Spinal cord (tissue), 10 donors: Measurements from ENCODE around the gene CRLF1. TPM values are rescaled to one million over a fixed set of nuclear protein-coding genes. Genes with fewer than 3 reads are reported as not detected.

ENCODE experiments used
- DNase-seq, 6 donors: peaks; one replicate each; pipeline versions ENCODE4 v3.0.0 to v3.0.0-alpha.2; 2013 to 2015; ENCODE audit warnings: low spot score in 6 of 6, low read depth in 4 of 6
- H3K27ac ChIP-seq: one replicate; pipeline ENCODE4 v1.5.1; 2013; ENCODE audit warnings: low read depth, low read length, control low read depth
- H3K27me3 ChIP-seq: one replicate; pipeline ENCODE4 v1.6.1; 2013; ENCODE audit warnings: low read length; ENCODE audit not compliant: control insufficient read depth, insufficient read depth
- H3K36me3 ChIP-seq: one replicate; pipeline ENCODE4 v1.6.1; 2013; ENCODE audit warnings: low read length; ENCODE audit not compliant: control insufficient read depth, insufficient read depth
- H3K4me1 ChIP-seq: one replicate; pipeline ENCODE4 v1.6.1; 2013; ENCODE audit warnings: low read length; ENCODE audit not compliant: control insufficient read depth, insufficient read depth
- H3K4me3 ChIP-seq: one replicate; pipeline ENCODE4 v1.5.1; 2013; ENCODE audit warnings: low read depth, low read length, control low read depth
- H3K9me3 ChIP-seq: one replicate; pipeline ENCODE4 v1.6.1; 2013; ENCODE audit warnings: low read length; ENCODE audit not compliant: control insufficient read depth, insufficient read depth
- WGBS: methylation state at CpG from one replicate; pipeline ENCODE4 v1.1.5; 2013; ENCODE audit warnings: missing lambda C conversion rate; ENCODE audit not compliant: insufficient coverage; 5-methylcytosine and 5-hydroxymethylcytosine counted together
- long read RNA-seq, 4 donors: transcript quantifications; one replicate each; lab custom pipeline, GENCODE V29; 2026
- polyA plus RNA-seq, 2 donors: library from polyadenylated mRNA; unstranded; fragments of 120-200 nt; gene quantifications; one replicate each; pipeline ENCODE4 v1.2.1, GENCODE V29; 2013; ENCODE audit not compliant: insufficient read length in 2 of 2
- total RNA-seq, 2 donors: library from RNA; depleted of rRNA in 1 of 2; stranded (reverse); fragments of 120-200 nt in 1 of 2; fragments of >200 nt in 1 of 2; gene quantifications; one replicate each; pipeline versions ENCODE4 v1.2.3 to v1.2.4, GENCODE V29; 2013 to 2014
- donor health status: healthy.

Gene CRLF1
- total RNA-seq, result 10 to 100 TPM in 1 of 2 donors, 1 to 10 TPM in 1; 3.1 to 13.8 TPM
- 10 to 100 TPM; 14.1 to 27.2 TPM for polyA plus RNA-seq
- long read RNA-seq, donor 1, partial matches to known transcripts, result 813 of 846 reads
- long read RNA-seq, donor 1, other reads (novel, unspliced or antisense), result 32 of 846 reads
- long read RNA-seq, donor 2, partial matches to known transcripts, result 86 of 88 reads
- long read RNA-seq, donor 2, other reads (novel, unspliced or antisense), result 0 of 88 reads
- long read RNA-seq, donor 3, partial matches to known transcripts, result 727 of 1,205 reads
- long read RNA-seq, donor 3, other reads (novel, unspliced or antisense), result 478 of 1,205 reads
- long read RNA-seq, donor 4, transcript CRLF1-201 (9 exons, 1,792 nt), result major isoform, 31 of 396 reads
- long read RNA-seq, donor 4, partial matches to known transcripts, result 338 of 396 reads
- long read RNA-seq, donor 4, other reads (novel, unspliced or antisense), result 26 of 396 reads

GRCh38 chr19:18606281-18607225 lies at the start of gene CRLF1:
TSS of gene CRLF1 (minus strand) at chr19:18606799. CDS start at chr19:18606656, 143 bp downstream.
- under 1% methylated on average over 96 of the region's 116 CpGs for WGBS
- Histone ChIP-seq H3K27me3 (peaks cover 88% of the 10 kb centered on the region), H3K27ac (no peak within 1 kb of the TSS), H3K9me3 (no peaks in the 10 kb centered on the region), H3K4me3 (no peak within 1 kb of the TSS), H3K36me3 (no peaks in the 10 kb centered on the region), H3K4me1 (peaks cover 50% of the 10 kb centered on the region)
- no peak for DNase-seq

DNA sequence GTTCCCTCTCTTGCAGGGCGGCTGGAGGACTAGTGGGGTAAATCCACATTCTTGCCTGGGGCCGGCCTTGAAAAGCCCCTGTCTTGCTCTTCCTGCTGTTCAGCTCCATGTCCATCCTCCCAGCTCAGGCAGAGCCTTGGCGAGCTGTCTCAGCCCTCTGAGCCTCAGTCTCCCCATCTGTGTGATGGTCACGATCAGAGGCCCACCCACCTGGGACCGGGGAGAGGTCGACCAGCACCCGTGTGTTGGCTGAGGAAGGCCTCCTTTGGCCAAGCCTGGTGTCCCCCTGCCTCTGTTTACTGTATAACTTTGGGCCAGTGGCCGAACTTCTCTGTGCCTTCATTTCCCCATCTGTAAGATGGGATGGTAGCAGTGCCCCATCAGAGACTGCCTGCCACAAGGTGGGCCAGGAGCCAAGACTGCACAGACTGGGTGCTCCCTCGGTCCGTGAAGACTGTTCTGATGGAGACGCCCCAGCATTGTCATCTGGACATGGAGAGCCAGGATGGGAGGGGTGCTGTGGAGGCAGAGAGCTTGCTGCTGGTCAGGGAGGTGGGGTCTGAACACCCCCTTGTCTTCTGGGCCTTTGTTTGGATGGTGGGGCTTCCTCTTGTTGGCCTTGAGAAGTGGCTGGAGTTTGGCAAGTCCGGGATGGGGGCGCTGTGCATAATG lies 48.7 kb upstream of the CRLF1 start:
- 93% methylated on average over 12 of the region's 13 CpGs for WGBS

DNA sequence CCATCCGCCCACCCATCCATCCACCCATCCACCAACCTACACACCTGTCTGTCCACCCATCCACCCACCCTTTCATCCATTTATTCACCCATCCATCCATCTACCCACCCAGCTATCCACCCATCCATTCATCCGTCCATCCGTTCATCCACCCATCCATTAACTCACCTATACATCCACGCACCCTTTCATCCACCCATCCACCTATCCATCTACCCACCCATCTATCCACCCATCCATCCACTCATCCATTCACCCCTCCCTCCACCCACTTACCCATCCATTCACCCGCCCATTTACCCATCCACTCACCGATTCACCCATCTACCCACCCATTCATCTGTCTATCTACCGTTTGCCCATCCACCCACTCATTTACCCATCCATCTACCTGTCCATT lies 47.9 kb upstream of the CRLF1 start:
- H3K4me3 ChIP-seq, result no peak overlapping the region
- H3K9me3 ChIP-seq, result no peaks in the 10 kb centered on the region
- H3K27ac ChIP-seq, result no peak overlapping the region
- H3K36me3 ChIP-seq, result peaks cover 43% of the 10 kb centered on the region
- no peaks in the 10 kb centered on the region for H3K27me3 ChIP-seq
- peaks cover 69% of the 10 kb centered on the region for H3K4me1 ChIP-seq
- 96% methylated on average over 7 of the region's 7 CpGs for WGBS
- no peak for DNase-seq

More for the DNA sequence above, 48.7 kb upstream of the CRLF1 start:
- H3K4me3 ChIP-seq, result no peak overlapping the region
- no peaks in the 10 kb centered on the region for H3K9me3 ChIP-seq
- H3K27ac ChIP-seq, result no peak overlapping the region
- peaks cover 69% of the 10 kb centered on the region for H3K4me1 ChIP-seq
- no peak for DNase-seq
- peaks cover 52% of the 10 kb centered on the region for H3K36me3 ChIP-seq
- H3K27me3 ChIP-seq, result no peaks in the 10 kb centered on the region

GRCh38 chr19:18653853-18654252 lies 47.3 kb upstream of the CRLF1 start:
- WGBS, result 100% methylated on average over 1 of the region's 1 CpG
- Histone ChIP-seq H3K27me3 (no peaks in the 10 kb centered on the region), H3K4me1 (peaks cover 69% of the 10 kb centered on the region)

DNA sequence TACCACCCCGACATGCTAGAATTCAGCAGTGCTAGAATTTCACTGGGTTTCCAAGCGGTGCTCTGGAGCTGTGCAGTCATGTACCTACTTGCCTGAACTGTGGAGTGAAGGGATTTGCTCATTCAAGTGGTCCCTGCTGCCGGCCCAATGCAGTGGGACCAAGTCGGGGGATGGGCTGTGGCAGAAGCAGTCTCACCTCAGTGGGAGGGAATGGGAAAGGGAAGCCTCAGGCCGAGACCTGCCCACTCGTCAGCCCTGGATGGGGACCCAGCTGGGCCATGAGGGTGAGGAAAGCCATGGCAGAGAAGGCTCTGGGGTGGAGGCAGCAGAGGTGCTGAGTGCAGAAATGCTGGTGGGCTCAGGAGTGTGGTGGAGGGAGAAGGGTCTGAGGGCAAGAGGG lies 45.1 kb upstream of the CRLF1 start:
- Histone ChIP-seq H3K9me3 (no peaks in the 10 kb centered on the region), H3K36me3 (peaks cover 44% of the 10 kb centered on the region), H3K27ac (no peak overlapping the region), H3K27me3 (no peaks in the 10 kb centered on the region), H3K4me1 (peaks cover 71% of the 10 kb centered on the region), H3K4me3 (no peak overlapping the region)
- 69% methylated on average over 6 of the region's 6 CpGs for WGBS
- DNase-seq, result no peak

More at GRCh38 chr19:18653853-18654252, 47.3 kb upstream of the CRLF1 start:
- Histone ChIP-seq H3K9me3 (no peaks in the 10 kb centered on the region), H3K36me3 (peaks cover 39% of the 10 kb centered on the region), H3K27ac (no peak overlapping the region), H3K4me3 (no peak overlapping the region)
- DNase-seq, result no peak

DNA sequence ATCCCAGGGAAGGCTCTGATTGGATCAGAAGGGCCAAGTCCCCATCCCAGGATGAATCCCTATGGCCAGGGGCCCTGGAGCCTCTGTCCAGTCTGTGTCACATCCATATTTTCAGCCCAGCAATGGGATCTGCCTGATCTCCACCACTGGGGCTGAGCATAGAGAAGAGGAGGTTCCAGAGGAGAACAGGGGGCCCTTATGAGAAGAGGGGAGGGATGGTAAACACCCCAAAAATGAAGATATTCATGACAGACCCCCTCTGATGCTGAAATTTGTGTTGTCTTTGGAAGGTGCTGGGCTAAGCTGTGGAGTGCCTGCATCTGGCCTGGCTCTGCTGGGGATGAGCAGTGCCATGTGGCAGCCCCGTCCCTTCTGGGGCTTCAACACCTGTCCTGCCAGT lies 44.7 kb upstream of the CRLF1 start:
- H3K36me3 ChIP-seq, result peaks cover 44% of the 10 kb centered on the region
- no peak overlapping the region for H3K27ac ChIP-seq
- 75% methylated on average over 1 of the region's 1 CpG for WGBS
- H3K27me3 ChIP-seq, result no peaks in the 10 kb centered on the region
- peaks cover 71% of the 10 kb centered on the region for H3K4me1 ChIP-seq
- no peak for DNase-seq
- no peak overlapping the region for H3K4me3 ChIP-seq
- no peaks in the 10 kb centered on the region for H3K9me3 ChIP-seq

- Histone ChIP-seq H3K4me3 (no peak overlapping the region), H3K27ac (peak overlapping the region; percentile 90), H3K27me3 (no peaks in the 10 kb centered on the region), H3K36me3 (peaks cover 40% of the 10 kb centered on the region), H3K4me1 (peaks cover 71% of the 10 kb centered on the region), H3K9me3 (no peaks in the 10 kb centered on the region)
- DNase-seq, result peak in 1 of 6 donors; percentile 40
- WGBS, result 44% methylated on average over 34 of the region's 34 CpGs
Observed at GRCh38 chr19:18650468-18651041, 44.0 kb upstream of the CRLF1 start.

DNA sequence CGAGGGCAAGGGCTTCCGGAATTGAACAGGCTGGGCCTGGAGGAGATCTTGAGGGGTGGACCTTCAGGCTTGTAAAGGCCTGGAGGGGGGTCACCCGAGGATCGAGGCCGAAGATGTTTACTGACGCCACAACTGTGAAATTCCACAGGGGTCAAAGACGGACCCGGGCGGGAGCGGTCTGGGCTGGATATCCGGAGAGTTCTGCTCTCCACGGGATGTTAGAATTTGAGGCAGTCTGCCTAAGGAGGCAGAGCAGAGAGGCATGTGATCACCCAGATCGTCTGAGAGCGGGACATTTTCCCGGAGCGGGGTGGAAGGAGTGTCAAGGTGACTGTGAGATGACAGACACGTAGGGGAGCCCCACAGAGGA lies 43.4 kb upstream of the CRLF1 start:
- Histone ChIP-seq H3K4me1 (peaks cover 71% of the 10 kb centered on the region), H3K27ac (peak overlapping the region; percentile 90), H3K27me3 (no peaks in the 10 kb centered on the region), H3K9me3 (no peaks in the 10 kb centered on the region), H3K4me3 (no peak overlapping the region), H3K36me3 (peaks cover 35% of the 10 kb centered on the region)
- peak in 1 of 6 donors; percentile 75 for DNase-seq
- 40% methylated on average over 13 of the region's 17 CpGs for WGBS
